ENCODE measurements around the gene NSG1.
"Not testable (repeated sequence)": the region's sequence is repeated elsewhere in the genome, so short reads cannot be mapped to it uniquely, and the experiment has no call there.

The NSG1 gene

DNA sequence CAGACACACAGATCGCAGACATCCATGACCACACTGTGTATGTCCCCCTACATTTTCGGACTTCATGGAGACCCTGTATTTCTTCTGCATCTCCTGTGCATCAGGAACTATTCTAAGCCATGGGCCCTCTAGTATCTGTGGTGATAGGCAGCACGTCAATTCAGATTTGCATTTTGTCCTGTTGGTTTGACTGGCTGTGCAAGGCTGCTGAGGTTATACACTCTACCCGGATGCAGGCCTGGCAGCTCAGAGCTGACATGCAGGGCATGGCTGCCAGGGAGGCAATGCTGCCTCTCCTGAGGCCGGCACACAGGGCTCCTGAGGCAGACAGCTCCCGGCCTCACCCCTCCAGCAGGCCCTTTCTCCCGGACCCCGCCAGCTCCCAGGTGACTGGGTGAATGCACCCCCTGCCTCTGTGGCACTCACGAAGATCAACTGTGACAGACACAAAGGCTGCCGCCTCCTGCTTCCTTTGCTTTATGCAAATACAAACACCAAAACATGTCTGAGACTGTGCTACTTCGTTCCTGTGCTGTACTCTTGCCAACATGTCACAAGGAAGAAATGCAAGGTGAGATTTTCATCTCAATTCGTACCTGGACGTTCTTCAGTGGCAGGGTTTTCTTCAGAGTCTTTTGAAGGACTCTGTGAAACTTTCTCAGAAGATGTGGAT is 51.0 kb downstream of the NSG1 start:
- DNase-seq, result no peak

DNA sequence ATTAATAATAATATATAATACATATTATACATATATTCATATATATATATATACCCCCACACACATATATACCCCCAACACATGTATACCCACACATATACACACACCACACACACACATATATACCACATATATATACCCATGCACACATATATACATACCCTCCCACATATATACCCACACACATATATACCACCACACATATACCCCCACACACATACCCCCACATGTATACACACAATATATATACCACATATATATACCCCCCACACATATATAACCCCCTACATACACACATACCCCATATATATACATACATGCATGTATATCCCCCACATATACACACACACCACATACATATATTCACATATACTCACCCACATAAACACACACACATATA is 52.0 kb downstream of the NSG1 start:
- DNase-seq, result no peak

DNA sequence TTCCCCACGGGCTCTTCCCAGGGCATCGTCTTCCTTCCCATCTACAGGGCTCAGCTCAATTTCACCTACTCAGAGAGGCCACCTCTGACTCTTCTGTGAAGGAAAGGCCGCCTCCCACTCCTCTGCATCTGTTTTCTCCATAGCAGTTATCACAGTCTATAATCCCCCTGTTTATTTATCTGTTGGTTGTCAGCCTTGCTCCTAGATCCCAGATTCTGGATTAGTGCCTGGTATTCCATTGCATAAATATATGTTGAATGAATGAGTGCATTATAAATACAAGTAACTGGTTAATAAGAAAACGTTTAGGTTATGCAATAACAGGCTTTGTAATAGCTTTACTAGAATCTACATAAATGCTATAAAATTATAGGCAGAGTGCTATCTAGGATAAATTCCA is 52.9 kb downstream of the NSG1 start:
- DNase-seq, result no peak

DNA sequence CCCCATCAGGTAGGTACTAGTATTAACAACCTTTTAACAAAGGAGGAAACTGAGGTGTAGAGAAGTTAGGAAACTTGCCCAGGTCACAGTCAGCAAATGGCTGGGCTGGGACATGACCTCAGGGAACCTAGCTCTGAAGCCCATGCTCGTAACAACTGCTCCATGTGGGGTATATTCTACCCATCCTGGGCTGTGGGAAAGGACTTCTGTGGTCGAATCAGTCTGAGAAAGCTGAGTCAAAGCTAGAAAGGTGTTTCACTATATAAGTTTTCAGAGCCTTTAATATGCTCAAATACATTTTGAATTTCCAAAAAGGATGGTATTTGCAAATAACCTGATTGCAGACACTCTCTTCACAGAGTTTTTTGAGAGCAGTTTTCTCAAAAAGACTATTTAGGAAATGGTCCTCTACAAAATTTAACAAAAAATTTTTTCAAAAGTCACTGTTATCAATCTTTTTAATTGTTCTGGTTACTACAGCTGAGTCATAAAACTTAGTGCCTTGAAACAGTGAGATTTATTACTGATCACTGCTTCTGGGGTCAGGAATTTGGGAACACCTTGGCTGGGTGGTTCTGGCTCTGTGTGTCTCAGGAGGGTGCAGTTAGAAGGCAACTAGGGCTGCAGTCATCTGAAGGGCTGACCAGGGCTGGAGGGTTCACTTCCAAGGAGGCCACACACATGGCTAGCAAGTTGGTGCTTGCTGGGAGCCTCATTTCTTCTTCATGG is 53.6 kb downstream of the NSG1 start:
- no peak for DNase-seq

DNA sequence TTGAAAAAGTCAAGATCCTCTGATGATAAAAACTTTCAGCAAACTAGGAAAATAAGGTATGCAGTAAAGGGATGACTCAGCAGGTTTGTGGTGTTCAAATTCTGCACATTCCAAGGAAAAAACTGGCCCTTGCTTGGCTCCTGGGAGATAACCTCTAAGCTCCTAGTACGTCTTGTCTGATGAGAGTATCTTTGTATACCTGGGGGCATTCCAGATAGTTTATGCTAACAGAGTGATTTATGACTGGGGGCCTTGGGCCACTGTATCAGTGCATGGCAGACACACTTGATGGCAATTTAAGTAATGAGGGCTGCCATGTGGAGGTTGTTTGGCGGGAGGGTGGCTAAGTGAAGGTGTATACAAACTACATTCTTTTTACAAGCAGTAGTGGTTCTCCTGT is 56.9 kb downstream of the NSG1 start:
- DNase-seq, result no peak

DNA sequence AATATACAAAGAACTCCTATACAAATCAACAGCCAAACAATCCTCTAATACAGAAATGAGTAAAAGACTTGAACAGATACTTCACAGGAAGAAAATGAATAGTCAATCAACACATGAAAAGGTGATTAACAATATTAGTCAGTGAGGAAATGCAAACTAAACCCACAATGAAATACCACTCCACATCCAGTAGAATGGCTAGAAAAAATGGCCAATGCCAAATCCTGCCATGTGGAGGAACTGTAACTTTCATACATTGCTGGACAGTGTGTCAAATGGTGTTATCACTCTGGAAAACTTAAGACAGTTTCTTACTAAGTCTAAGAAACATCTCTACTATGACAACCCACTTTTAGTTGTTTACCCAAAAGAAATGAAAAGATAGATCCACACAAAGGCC is 59.5 kb downstream of the NSG1 start:
- DNase-seq, result no peak

DNA sequence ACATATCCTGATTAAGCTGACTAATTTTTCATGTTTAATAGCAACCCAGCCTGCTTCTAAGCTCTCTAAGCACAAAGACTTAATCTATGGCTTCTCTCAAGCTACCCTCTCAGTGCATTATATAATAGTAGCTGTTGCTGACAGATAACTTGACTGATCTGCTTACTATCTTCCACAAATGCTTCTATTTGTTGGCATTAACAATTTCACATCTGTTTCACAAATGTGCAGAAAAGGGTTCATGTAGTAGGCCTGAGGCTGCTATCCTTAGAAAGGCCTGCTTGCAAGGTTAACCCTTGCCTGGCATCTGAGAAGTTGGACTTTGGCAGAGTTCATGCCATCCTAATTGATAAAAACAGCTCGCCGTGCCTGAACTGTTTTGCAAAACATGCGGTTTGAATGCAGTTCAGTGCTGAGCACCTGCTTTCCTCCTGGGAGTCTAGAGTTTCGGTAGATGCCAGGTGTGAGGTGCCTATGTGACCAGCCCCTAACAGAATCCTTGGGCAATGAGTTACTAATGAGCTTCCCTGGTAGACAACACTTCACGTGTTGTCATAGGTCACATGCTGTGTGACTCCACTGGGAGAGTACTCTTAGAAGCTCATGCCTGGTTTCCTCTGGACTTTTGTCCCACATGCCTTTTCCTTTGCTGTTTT is 68.4 kb downstream of the NSG1 start:
- no peak for DNase-seq

DNA sequence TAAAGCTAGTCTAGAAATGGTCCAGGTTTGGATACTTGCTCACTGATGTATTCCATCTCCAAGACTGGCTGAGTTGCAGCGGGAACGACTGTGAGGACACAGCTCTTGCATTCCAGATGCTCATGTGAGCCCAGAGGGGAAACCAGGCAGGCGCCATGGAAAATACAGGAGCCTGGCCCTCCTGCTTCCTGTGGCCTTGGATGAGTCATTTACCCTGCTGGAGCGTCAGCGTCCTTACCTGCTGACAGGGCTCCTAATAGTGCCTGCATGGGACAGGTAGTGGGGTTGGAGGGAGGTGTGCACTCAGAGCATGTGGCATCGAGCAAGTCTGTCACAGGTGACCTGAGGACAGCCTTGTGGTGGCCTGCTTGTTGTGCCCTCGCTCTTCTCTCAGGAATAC is 69.4 kb downstream of the NSG1 start:
- no peak for DNase-seq

DNA sequence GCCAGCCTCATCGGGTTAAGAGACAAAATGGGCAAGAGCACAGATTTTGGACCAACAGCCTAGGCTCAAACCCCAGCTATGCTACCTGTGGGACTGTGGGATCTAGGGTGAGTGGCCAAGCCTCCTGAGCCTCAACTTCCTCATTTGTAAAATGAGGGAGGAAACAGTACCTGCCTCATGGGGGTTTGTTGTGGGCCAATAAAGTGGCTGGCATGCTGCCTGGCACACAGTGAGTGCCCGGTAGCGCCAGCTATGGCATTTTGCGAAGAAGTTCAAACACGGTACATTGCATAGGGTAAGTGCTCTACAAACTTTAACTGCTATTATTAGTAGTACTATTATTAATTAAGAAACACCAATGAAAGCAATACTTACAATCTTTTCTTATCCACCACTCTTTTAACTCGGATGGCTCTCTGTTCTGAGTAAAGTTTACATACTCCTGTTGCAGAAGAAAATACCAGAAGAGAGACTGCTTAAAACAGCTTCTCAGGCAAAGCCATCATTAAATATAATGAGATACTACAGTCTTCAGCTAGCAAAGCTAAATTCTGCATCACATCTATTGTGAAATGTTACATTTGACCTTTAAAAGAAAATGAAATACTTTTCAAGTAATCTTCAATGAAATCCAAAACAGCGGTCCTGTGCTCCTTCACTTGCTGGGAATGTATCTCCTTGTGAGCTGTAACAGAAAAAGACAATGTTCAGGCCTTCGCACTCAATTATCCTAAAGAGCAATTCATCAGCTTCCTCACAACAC is 70.1 kb downstream of the NSG1 start:
- no peak for DNase-seq

DNA sequence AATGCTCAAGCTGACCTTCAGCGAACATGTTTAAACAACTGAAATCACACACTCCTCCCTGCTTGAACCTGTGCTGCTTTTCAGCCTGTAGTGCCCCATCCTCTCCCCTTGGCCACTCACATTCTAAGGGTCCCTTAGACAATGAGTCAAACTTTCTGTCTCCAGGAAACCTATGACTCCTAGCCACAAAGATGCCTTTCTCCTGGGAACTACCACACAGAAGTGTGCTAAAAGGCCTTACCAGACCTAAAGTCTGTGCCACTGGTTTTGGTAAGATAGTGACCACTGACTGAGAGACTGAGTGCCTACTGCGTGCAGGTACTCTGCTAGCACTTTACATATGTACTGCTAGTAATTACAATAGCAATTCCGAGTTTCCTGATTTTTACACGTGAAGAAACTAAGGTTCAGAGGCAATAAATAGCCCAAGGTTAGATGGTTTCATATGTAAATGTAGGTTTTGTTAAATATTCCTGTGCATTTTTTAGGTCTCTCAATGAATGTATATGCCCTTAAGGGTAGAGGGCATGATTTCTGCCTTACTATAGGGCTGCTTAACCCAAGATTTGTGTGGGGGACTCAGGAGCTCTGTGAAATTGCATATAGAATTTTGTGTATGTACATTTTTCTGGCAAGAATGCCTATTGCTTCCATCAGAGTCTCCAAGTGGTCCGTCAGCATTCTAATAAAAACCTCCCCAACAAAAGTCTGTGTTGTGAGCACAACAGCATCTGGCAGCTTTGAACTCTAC is 71.1 kb downstream of the NSG1 start:
- DNase-seq, result no peak

DNA sequence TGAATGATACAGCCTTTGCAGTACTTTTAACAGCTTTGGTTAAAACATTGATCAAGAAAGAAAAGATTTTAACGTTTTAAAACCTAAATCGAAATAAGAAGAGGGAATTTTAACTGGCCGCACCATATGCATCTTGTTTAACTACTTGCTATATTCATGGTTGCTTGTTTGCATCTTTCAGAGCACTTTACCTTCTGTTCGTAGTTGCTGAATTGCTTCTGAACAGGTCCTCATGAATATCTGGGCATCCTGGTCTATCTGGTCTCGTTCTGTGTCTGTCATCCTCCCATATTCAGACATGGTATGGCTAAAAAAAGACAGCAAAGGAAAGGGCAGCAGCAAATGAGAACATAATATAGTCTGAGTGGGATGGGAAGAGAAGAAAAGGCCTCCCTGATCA is 72.3 kb downstream of the NSG1 start:
- DNase-seq, result no peak

DNA sequence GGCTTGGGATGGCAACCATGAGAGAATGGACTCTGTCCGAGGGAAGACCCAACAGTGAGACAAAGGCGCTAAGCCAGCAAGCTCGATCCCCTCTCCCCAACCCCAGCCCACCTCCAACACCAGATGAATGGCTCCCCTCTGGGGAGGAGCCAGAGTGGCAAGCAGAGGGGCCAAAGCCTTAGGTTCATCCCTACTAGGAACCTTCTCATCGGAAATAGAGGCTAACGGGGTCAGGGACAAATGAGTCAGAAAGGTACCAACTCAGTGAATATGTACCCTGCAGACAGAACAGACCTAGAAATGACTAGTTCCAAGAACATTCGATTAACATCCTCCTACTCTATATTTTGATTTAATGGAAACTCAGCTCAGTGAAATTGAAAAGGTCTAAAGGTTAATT is 73.9 kb downstream of the NSG1 start:
- no peak for DNase-seq

DNA sequence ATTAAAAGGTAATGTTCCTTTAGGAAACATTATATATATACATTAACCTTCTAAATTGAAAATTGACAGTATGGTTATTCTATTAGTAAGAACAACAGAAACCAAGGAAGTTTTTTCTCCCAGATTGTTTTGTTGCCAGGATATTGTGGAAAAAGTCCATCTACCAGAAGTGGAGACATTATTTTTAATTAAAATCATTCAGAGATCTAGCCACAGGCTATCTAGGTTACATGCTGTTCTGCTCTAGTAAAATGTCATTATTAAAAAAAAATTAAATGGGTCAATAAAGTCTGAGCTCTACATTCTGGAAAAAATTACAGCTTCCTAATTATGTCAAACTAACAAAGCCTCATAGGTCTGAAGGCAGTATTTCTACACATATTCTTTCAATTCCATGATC is 74.3 kb downstream of the NSG1 start:
- DNase-seq, result no peak

DNA sequence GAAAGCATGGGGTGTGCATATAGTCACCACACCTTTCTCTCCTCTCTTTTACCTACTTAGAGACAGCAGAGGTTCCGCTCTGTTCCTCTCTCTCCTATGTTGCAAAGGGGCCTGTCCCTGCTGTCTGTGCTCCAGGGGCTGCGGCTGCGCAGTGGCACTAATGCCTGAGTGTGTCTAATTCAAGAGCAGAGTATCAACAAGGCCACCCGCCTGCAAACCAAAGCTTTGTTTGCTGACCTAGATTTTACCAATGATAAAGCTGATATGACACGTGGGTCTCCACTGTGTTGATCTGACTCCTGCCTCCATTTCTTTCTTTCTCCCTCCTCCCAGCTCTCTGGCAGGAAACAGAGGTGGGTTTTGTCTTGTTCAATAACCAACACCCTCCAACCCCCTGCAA is 74.9 kb downstream of the NSG1 start:
- no peak for DNase-seq

DNA sequence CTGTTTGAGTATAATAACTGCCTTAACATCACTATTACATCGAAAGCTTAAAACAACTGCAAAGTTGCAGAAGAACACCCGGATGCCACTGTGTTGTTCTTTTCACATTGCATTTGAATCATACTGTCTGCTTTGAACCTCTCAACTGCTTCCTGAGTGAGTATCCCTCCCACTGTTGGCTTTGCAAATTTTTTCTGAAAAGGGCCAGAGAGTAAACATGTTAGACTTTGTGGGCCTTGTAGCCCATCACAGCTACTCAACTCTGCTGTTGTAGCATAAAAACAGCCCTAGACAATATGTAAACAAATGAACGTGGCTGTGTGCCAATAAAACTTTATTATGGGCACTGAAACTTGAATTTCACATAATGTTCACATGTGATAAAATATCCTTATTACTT is 76.1 kb downstream of the NSG1 start:
- no peak for DNase-seq

DNA sequence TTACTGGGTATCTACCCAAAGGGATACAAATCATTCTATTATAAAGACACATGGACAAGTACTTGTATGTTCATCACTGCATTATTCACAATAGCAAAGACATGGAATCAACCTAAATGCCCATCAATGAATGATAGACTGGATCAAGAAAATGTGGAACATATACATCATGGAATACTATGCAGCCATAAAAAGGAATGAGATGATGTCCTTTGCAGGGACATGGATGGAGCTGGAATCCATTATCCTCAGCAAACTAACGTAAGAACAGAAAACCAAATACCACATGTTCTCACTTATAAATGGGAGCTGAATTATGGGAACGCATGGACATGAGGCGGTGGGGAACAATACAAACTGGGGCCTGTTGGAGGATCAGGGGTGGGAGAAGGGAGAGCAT is 78.3 kb downstream of the NSG1 start:
- DNase-seq, result not testable (repeated sequence)

All from stimulated activated CD4-positive, alpha-beta T cell treated with anti-CD3 and anti-CD28 coated beads, Interleukin-12 subunit alpha, Interleukin-12 subunit beta, amount 100 ng/mL, for 4 hours (primary cell).